ENCODE data around the gene MIS12.

DNA sequence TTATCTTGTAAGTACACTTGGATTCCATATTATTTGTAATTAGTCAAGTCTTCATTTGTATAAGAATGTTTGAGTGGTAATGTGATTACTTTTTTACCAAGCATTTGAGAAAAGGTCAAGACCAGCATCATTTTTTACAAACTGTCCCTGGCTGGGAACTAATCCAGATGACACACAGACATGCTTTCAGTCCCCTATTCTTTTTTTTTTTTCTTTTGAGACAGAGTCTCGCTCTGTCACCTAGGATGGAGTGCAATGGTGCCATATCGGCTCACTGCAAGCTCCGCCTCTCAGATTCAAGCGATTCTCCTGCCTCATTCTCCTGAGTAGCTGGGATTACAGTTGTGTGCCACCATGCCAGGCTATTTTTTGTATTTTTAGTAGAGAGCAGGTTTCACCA, 4.9 kb upstream of the MIS12 start:
- TF ChIP-seq, protein P1, sequence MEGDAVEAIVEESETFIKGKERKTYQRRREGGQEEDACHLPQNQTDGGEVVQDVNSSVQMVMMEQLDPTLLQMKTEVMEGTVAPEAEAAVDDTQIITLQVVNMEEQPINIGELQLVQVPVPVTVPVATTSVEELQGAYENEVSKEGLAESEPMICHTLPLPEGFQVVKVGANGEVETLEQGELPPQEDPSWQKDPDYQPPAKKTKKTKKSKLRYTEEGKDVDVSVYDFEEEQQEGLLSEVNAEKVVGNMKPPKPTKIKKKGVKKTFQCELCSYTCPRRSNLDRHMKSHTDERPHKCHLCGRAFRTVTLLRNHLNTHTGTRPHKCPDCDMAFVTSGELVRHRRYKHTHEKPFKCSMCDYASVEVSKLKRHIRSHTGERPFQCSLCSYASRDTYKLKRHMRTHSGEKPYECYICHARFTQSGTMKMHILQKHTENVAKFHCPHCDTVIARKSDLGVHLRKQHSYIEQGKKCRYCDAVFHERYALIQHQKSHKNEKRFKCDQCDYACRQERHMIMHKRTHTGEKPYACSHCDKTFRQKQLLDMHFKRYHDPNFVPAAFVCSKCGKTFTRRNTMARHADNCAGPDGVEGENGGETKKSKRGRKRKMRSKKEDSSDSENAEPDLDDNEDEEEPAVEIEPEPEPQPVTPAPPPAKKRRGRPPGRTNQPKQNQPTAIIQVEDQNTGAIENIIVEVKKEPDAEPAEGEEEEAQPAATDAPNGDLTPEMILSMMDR (IDR thresholded peaks at IDR 0.05): no peak
- no peak for TF ChIP-seq EZH2 (IDR thresholded peaks at IDR 0.05; ENCODE audit: borderline replicate concordance, insufficient read depth, low read depth, low read length, poor library complexity, severe bottlenecking)

Measured in B cell (primary cell).